WERI-Rb-1 (cell line): ENCODE results near the gene VDR.
A peak's percentile ranks its signal among the peaks of the same experiment; 100 is the strongest.
"Not testable (repeated sequence)": the region's sequence is repeated elsewhere in the genome, so short reads cannot be mapped to it uniquely, and the experiment has no call there.

Experiments
- DNase-seq: peaks from one replicate; pipeline ENCODE4 v3.0.0-alpha.2; 2020
- H3K27ac ChIP-seq: fragments of 250-450 bp; sonication (Bioruptor Pico); 2 replicates; pipeline ENCODE4 v1.5.1; 2020; ENCODE audit warnings: mild to moderate bottlenecking, moderate library complexity
- H3K27me3 ChIP-seq: fragments of 250-450 bp; sonication (Bioruptor Pico); 2 replicates; pipeline ENCODE4 v1.5.1; 2021; ENCODE audit warnings: mild to moderate bottlenecking, low read depth, moderate library complexity; ENCODE audit not compliant: insufficient read depth, severe bottlenecking
- H3K36me3 ChIP-seq: fragments of 250-450 bp; sonication (Bioruptor Pico); 2 replicates; pipeline ENCODE4 v1.5.1; 2020; ENCODE audit warnings: mild to moderate bottlenecking, moderate library complexity
- H3K4me3 ChIP-seq: 2 replicates; pipeline ENCODE4 v1.5.1; 2011; ENCODE audit warnings: low read depth, mild to moderate bottlenecking, control low read depth, low read length
- H3K9me3 ChIP-seq: fragments of 250-450 bp; sonication (Bioruptor Pico); 2 replicates; pipeline ENCODE4 v1.5.1; 2021; ENCODE audit warnings: mild to moderate bottlenecking, moderate library complexity; ENCODE audit not compliant: severe bottlenecking
- CTCF ChIP-seq: IDR thresholded peaks from 2 replicates; pipeline ENCODE4 v1.5.1; 2011; ENCODE audit warnings: low read depth, mild to moderate bottlenecking, control low read depth, inconsistent platforms, low read length

The VDR gene

GRCh38 chr12:47843226-47843980, 61.4 kb downstream of the VDR start:
- no peaks in the 10 kb centered on the region for H3K27me3 ChIP-seq
- no peak overlapping the region for H3K4me3 ChIP-seq
- no peaks in the 10 kb centered on the region for H3K36me3 ChIP-seq
- TF ChIP-seq CTCF: no peak
- no peaks in the 10 kb centered on the region for H3K9me3 ChIP-seq
- H3K27ac ChIP-seq: peak overlapping the region; percentile 9
- DNase-seq: peak; percentile 71

GRCh38 chr12:47842543-47842942, 62.3 kb downstream of the VDR start:
- not testable (repeated sequence) for H3K9me3 ChIP-seq, H3K4me3 ChIP-seq, DNase-seq, H3K36me3 ChIP-seq, H3K27me3 ChIP-seq, H3K27ac ChIP-seq

DNA sequence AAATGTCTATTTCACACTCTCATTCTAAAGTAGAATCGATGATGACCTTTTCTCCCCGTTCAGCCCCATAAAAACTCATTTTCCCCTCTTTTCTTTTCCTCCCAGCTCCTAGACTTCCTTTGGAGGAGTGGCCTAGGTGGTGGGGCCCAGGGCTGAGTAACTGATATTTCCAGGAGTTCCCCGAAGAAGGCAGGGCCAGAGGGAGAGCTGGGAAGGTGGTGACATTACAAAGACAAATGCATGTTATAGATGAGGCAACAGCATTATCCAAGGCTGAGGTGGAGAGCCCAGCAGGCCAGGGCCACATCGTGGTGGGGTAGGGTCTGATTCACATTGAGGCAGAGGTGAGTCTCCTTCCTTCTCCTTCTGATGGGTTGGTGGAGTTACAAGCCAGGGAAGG, 62.9 kb downstream of the VDR start:
- Histone ChIP-seq H3K36me3 (no peaks in the 10 kb centered on the region), H3K9me3 (no peaks in the 10 kb centered on the region), H3K27me3 (no peaks in the 10 kb centered on the region), H3K4me3 (no peak overlapping the region), H3K27ac (no peak overlapping the region)
- no peak for DNase-seq
- TF ChIP-seq CTCF: no peak

GRCh38 chr12:47841501-47841900, 63.3 kb downstream of the VDR start:
- Histone ChIP-seq H3K36me3 (no peaks in the 10 kb centered on the region), H3K27me3 (no peaks in the 10 kb centered on the region), H3K27ac (no peak overlapping the region), H3K9me3 (no peaks in the 10 kb centered on the region), H3K4me3 (no peak overlapping the region)
- no peak for TF ChIP-seq CTCF
- no peak for DNase-seq

GRCh38 chr12:47840571-47840970, 64.2 kb downstream of the VDR start:
- Histone ChIP-seq H3K27me3 (no peaks in the 10 kb centered on the region), H3K27ac (no peak overlapping the region), H3K9me3 (no peaks in the 10 kb centered on the region), H3K4me3 (no peak overlapping the region), H3K36me3 (no peaks in the 10 kb centered on the region)
- TF ChIP-seq CTCF: no peak
- no peak for DNase-seq

DNA sequence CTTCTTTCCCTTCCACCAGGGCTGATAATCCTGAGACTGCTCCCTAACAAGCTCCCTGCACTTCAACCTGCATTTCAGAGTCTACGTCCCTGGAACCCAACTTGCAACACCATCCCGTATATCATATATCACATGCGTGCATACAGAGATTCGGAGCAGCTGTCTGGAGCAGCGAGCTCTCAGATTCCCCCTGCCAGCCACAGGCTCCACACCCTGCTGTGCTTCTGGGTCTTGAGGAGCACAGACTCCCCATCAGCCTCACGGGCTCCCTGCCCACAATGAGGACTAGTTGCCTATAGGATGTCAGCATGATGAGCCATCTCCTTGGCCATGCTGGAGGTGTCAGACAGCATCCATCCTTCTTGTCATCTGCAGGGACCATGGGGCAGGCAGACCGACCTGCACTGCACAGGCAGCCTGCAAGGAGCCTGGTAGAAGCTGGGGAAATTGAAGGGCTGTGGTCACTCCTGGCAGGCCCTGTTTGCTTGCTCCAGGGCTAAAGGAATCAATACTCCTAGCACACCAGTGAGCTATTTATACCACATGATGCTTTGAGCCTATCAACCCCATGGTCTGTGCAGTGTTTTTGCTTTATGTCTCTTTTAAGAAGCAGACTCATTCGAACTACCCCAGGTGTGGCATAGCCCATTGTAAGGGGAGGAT, 65.4 kb downstream of the VDR start:
- Histone ChIP-seq H3K4me3 (no peak overlapping the region), H3K9me3 (no peaks in the 10 kb centered on the region), H3K27me3 (no peaks in the 10 kb centered on the region), H3K27ac (no peak overlapping the region), H3K36me3 (no peaks in the 10 kb centered on the region)
- TF ChIP-seq CTCF: no peak
- DNase-seq: no peak
